Liver (tissue), 3 donors: ENCODE measurements around the gene PTPA.

Source experiments
- ATF3 ChIP-seq: IDR thresholded peaks from 2 replicates; pipeline ENCODE4 v1.6.1; 2016; ENCODE audit warnings: antibody characterized with exemption
- CTCF ChIP-seq: fragments of 150-350 bp; IDR thresholded peaks from 2 replicates; pipeline ENCODE4 v1.5.1; 2017; ENCODE audit warnings: improper control_type of control experiment, low read depth, low read length; ENCODE audit not compliant: missing input control
- HNF4G ChIP-seq: IDR thresholded peaks from 2 replicates; pipeline ENCODE4 v1.6.1; 2016; ENCODE audit warnings: antibody characterized with exemption
- MAX ChIP-seq: IDR thresholded peaks from 2 replicates; pipeline ENCODE4 v1.6.1; 2016; ENCODE audit warnings: antibody characterized with exemption
- RAD21 ChIP-seq, 2 donors: IDR thresholded peaks; 2 replicates each; pipeline ENCODE4 v1.6.1; 2016; ENCODE audit warnings: antibody characterized with exemption in 2 of 2, mild to moderate bottlenecking in 2 of 2
- REST ChIP-seq: IDR thresholded peaks from 2 replicates; pipeline ENCODE4 v1.6.1; 2016; ENCODE audit warnings: antibody characterized with exemption, mild to moderate bottlenecking
- RXRA ChIP-seq, 2 donors: IDR thresholded peaks; 2 replicates each; pipeline ENCODE4 v1.6.1; 2017 to 2018; ENCODE audit warnings: antibody characterized with exemption in 2 of 2, mild to moderate bottlenecking in 1 of 2
- TAF1 ChIP-seq: conservative IDR thresholded peaks from 2 replicates; pipeline ENCODE4 v1.6.1; 2016; ENCODE audit warnings: antibody characterized with exemption, mild to moderate bottlenecking
- TF ChIP-seq, protein P1 (sequence below): IDR thresholded peaks from 2 replicates; pipeline ENCODE4 v1.6.1; 2016; ENCODE audit warnings: antibody characterized with exemption
- donor health status: healthy.
- donor health status: healthy.

DNA sequence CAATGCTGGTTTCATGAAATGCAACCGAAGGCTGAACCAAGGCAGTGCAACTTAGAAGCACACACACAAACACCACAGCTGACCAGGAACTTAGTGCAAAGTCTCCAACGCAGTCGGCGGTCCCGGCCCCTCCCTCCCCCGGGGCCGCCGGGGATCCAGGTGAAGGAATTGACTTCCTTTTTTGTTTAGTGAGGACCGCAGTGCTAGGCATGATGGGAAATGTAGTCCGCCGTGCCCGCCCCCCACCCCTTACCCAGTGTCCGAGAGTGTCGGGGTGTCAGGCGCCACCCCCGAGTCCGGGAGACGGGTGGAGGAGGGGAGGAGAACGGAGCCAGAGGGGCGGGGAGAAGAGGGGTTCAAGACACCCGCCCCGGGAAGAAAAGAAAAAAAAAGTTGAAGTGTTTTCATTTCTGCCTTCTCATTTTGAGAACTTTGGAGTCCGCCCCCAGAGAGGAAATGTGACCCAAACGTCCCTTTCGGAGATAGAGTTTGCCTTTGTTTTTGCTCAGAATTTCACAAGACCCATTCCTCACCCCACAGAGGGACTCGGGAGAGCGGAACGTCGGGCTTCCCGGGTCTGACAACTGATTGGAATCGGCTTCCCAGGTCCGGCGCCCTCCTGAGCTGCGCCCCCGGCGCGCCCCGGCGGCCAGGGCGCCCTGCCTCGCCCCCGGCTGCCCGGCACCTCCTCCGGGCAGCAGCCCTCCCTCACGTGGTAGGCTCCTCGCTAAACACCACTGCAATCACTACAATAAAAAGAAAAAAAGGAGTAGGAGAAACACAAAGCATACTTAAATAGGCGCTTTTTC, 64.8 kb downstream of the PTPA start:
- no peak for TF ChIP-seq CTCF
- peak; percentile 84 for TF ChIP-seq REST
- peak; percentile 36 to 49 for TF ChIP-seq RAD21 (IDR thresholded peaks at IDR 0.05)
- TF ChIP-seq MAX, result no peak
- peak; percentile 67 to 73 for TF ChIP-seq RXRA (IDR thresholded peaks at IDR 0.05)
- peak; percentile 21 for TF ChIP-seq ATF3
- peak; percentile 52 for TF ChIP-seq TAF1
- TF ChIP-seq, protein P1, sequence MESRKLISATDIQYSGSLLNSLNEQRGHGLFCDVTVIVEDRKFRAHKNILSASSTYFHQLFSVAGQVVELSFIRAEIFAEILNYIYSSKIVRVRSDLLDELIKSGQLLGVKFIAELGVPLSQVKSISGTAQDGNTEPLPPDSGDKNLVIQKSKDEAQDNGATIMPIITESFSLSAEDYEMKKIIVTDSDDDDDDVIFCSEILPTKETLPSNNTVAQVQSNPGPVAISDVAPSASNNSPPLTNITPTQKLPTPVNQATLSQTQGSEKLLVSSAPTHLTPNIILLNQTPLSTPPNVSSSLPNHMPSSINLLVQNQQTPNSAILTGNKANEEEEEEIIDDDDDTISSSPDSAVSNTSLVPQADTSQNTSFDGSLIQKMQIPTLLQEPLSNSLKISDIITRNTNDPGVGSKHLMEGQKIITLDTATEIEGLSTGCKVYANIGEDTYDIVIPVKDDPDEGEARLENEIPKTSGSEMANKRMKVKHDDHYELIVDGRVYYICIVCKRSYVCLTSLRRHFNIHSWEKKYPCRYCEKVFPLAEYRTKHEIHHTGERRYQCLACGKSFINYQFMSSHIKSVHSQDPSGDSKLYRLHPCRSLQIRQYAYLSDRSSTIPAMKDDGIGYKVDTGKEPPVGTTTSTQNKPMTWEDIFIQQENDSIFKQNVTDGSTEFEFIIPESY, result no peak
- peak; percentile 21 for TF ChIP-seq HNF4G
